SW480 (cell line): ENCODE data around the gene SLC25A21.
"Not testable (repeated sequence)": the region's sequence is repeated elsewhere in the genome, so short reads cannot be mapped to it uniquely, and the experiment has no call there.

Source experiments
- DNase-seq: peaks from one replicate; pipeline ENCODE4 v3.0.0-alpha.2; 2016; ENCODE audit warnings: low spot score

SLC25A21 gene

DNA sequence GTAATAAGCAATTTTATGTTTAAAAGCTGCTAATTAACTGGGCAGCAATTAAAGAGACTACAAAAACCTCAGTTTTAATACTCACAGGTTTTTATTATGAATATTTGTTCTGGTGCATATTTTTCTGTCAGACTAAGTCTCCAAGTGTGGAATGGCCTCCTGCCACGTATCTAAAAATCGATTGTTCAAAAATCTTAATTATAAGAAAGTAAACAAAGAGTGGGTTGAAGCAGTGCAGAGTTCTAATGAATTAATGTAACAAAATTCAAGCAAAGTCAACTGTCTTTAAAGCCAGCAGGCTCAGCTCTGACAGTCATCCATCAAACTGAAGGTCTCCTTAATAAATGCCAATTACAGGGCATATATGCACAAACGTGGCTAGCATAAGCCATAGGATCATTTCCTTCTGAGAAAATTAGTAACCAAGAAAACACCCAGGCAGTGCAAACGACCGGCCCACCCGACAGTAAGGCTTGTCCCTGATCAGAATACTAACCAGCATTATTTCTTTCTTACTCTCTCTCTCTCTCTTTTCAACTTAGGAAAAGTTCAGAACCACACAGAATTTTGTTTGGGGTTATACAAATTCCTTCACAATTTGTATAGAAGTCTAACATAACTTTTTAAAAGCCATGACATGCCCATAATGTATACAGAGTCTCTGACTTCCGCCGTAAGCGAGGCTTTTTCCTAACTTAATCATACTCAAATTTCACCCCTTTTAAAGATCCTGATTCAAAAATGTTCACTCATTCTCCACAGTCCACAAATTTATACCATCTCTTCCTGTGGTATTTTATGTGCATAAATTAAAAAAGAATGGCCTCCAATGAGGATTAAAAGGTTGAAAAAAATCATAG, 83.8 kb downstream of the SLC25A21 start:
- no peak for DNase-seq

DNA sequence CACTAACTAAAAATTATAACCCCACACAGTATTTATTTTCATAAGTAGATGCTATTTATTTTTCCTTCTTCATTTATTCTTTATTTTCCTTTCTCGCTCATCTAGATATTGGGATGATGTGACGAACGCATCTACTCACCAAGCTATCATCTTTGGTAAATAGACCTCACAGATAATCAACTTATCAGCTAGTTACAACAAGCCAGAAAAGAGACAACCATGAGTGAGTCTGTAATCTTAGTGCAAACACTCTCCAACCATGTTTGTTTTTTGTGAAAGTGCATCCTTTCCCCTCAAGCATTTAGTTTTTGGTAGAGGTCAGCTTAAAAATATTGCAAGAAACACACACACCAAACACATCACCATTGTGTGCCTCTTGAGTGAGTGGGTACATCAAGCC, 84.9 kb downstream of the SLC25A21 start:
- DNase-seq = no peak

DNA sequence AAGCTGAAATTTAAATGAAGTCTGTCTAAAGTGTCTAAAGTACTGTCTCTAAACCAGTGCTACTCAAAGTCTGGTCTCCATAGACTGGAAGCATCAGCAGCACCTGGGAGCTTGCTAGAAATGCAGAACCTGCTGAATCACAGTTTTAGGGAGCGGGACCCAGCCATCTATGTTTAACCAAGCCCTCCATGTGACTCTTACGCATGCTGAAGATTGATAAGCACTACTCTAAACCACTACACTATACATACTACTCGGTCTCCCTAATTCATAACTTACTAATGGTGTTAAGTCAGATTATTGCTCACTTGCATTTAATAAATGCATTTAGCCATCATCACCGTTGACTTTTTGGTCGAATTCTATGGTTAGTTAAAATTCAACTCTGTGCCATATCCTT, 88.8 kb downstream of the SLC25A21 start:
- no peak for DNase-seq

DNA sequence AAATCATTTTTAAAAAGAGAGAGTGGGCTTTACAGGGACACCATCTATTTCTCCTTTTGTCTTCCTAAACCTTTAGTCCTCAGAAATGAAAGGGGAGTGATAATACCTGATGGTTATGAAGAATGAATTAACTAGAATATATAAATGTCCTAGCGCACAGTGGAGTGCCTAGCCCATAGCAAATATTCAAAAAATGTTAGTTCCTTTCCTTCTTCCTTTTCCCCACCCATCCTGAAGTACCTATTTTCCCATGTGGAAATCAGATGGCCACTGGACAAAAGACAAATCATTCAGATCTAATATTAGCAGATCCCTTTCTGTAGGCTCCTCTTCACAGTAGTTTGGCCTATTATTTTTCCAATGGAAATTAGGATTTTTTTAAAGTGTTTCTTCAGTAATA, 90.0 kb downstream of the SLC25A21 start:
- no peak for DNase-seq

DNA sequence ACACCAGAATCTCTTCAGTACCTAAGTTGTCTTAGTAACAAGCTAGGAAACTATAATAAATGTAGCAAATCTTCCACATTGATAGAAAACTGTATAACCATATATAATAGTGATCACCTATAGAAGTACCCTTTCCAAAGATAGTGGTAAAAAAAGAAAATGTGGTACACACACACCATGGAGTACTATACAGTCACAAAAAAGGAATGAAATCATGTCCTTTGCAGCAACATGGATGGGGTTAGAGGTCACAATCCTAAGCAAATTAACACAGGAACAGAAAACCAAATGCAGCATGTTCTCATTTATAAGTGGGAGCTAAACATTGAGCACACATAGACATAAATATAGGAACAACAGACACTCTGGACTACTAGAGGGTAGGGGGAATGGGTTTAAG, 90.5 kb downstream of the SLC25A21 start:
- no peak for DNase-seq

DNA sequence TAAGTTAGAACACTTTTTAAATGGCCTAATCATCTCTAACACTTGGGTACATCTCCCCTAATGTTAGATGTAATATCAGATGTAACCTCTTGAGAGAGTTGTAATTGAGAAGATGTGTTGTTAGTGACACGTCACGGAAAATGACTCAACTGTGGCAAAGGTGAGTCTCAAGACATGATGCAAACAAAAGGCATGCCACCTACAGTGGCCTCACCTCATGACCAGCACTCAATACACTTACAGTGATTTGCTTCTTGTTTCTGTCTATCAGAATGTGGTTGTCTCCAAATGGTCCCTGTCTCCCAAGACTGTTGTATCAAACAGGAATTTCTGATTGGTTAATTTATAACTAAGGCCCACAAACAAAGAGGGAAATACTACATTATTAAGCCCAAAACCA, 91.2 kb downstream of the SLC25A21 start:
- DNase-seq = no peak

DNA sequence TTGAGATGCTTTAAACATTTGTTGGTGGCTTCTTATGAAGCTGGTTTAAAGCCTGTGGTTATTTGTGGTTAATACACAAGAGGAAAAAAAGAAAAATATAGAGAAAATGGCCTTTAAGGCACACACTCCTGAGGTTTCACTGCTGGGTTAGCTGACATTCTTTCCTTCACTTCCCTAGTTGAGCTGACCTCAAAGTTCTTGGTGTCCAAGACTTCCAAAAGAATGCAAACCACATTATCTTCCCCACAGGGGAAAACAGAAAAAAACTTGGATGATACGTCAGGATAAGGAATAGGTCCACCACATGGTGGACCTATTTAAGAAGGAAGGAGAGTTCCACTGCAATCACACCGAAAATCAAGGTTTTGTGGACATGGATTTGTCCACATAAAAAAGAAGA, 94.3 kb downstream of the SLC25A21 start:
- no peak for DNase-seq

DNA sequence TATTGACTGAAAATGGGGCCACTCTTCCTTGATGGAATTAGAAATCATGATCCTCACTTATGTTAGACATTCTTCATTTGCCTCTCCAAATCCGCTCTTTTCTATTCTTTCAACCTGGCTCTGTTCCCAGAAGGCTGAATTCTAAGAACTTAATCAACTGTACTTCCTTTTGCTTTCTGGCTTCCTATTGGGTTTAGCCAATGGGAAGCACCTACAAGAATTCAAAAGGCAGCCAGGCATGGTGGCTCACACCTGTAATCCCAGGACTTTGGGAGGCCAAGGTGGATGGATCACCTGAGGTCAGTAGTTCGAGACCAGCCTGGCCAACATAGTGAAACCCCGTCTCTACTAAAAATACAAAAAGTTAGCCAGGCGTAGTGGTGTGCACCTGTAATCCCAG, 98.1 kb downstream of the SLC25A21 start:
- DNase-seq = not testable (repeated sequence)

DNA sequence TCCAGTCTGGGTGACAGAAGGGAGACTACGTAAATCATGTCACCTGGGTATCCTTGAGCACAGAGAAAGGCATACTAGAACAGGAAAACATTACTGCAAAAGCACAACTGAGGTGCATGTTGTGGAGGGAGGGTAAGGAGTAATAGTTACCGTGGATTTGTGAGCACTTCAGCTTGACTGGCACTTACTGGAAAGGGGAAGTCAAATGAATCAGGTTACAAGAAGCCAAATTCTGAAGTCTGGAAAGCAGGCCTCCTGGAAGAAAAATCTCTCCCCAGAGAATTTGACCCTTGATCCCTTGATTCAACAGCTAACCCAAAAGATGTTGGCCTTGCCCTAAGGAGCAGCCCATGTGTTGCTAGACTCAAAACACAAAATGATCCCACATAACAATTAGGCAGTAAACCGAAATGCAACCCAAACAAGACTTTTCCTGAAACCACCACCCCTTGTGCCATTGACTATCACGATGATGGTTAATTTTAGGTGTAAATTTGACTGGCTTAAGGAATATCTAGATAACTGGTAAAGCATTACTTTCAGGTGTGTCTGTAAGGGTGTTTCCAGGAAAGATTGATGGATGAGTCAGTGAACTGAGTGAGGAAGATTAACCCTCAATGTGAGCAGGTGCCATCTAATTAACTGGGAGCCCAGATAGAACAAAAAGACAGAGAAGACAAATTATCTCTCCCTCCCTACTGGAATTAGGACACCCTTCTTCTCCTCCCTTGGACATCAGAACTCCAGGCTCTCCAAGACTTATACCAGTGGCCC, 108.8 kb downstream of the SLC25A21 start:
- DNase-seq = no peak

DNA sequence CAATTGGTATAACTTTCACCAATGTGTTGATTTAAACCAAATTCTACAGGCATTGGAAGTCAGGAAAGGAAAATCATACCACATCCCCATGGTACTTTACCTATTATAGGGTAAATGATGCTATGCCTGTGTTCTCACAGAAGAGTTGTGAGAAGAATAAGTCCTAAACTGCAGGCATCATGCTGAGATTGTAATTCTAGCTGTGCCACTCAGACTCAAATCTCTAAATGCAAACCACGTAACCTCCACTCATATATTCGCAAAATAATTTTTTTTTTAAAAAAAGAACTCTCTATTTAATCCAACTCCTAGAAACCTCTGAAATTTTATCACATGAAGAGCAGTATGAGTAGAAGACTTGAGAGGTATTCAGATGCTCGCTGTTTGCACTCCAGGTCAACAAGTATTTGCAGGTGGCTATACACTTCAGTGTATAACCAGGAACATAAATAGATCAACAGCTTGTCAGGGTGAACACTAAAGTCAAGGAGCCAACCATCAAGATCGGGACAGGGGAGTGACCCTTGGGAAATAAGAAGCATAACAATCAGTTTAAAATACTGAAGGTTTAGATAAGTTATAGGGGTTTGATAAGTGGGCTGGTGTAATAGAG, 110.1 kb downstream of the SLC25A21 start:
- DNase-seq = no peak

DNA sequence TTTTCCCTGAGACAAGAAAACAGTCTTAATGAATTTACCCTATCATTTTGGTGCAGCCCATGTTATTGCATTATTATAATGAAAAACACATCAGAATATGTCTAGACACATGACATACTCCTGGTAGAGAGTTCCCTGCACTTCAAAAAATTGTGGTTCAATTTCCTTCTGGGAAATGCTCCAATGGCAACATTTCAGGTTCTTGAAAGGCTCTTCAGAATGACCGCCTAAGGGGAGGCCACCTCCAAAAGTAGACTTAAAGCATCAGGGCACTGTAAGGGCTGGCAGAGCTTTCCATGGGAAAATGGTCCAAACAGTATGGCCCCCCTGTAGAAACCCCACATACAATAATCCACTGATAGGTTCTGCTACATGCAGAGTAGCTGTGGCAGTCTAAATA, 110.7 kb downstream of the SLC25A21 start:
- DNase-seq = no peak

DNA sequence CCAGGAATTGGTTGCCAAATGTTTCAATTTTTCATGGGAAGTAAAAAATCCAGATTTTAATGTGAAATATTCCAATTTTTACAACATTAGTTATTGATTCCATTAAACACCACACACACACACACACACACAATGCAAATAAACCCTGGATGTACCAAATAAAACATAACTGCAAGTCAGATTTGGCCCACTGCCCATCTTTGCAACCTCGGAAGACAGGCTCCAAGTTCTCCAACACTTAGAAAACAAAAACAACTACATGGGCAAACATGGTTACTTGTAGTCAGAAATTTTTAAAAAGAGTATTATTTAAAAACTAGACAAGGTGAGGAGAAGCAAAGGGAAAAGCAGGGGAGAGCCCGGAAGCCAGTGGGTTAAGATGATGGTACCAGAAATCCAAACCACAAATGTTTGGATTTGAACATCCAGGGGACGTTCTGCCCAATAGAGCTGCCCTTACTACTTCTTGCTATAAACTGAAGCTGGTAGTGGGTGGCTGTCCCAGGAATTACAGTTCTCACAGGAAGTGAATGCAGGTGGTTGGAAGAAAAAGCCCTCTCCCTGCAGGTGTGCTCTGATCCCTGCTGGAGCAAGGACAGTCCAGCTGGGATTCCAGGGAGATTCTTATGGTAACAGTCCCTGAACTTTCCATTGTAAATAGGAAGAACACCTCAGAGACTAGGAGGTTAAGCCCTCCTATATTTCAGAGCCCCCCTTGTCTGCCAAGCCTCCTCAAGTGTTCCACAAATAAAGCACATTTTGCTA, 111.7 kb downstream of the SLC25A21 start:
- DNase-seq = no peak

DNA sequence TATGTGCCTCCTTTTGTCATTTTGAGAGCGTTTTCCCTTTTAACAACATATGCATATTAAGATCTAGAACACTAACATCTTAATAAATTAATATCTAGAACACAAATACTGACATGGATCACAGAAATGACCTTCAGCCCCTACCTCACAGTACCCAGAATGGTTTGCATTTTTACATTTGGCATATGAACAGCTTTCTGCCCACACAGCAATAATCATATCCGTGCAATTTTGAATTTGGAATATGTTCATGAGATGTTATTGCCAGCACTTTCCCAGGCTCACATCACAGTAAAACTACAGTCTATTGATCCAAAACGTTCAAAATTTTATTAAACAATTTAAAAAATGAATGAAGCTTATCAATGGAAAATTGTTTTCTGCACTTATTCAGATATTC, 114.6 kb downstream of the SLC25A21 start:
- no peak for DNase-seq

DNA sequence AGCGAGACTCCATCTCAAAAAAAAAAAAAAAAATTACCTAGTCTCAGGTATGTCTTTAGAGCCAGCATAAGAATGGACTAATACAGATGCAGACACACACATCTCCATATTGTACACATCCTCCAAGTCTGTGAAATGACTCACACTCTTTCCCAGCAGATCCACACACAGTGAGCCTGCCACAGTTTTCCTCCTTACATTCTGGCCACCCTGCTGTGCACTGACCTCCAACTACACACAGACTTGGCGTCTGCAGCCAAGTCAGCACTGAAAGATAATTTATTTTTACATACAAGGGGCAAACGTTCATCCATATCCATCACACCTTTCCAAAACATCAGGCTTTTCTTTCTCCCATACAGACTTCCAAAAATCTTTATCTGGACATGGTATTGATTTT, 115.9 kb downstream of the SLC25A21 start:
- DNase-seq = no peak

DNA sequence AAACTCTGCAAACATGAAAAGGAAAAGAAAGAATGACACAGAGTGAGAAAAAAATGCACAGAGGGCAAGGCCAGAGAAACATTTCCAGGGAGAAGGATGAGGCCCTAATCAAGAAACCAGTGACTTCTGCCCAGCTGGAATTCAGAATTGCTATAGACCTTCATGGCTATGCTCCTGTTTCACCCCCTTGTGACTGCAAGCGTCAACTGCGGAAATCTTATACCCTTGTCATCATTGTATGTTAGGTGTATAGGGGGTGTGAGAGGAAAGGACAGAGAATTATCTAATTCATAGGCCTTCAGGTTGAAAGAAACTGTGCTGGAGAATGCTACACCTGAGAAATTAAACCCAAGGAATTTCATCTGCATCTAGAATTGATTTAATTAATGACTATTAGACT, 117.5 kb downstream of the SLC25A21 start:
- no peak for DNase-seq

DNA sequence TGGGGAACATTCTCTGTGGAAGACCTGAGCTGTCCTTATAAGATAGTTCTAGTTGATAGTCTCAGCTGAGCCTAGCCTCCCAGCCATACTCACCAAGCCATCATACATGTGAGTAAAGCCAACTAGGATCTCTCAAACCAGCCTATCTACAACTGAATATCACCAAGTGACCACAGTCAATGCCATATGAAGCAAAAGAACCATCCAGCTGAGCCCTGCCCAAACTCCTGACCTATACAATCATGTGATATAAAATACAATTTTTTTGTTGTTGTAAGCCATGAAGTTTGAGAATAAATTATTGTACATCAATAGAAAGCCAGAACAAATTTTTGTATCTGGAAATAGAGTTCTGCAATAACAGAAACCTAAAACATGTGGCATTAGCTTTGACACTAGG, 118.3 kb downstream of the SLC25A21 start:
- DNase-seq = no peak

DNA sequence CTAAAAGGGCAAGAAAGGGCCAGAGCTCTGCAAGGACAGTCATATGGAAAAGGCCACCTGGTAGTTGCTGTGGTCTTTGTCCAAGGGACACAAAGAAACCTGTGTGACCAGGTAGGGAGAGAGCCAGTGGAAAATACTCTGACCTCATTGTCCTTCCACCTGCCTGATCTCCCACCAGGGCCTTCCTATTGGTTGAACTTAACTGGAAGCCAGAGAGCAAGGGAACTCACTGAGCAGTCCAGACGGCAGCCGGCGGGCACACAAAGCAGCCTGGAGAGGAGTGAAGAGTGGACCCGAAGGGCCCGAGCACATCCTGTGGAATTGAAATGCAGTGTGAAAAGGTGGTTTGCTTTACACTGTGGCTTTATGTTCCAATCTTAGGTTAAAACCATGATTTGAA, 120.7 kb downstream of the SLC25A21 start:
- DNase-seq = no peak

DNA sequence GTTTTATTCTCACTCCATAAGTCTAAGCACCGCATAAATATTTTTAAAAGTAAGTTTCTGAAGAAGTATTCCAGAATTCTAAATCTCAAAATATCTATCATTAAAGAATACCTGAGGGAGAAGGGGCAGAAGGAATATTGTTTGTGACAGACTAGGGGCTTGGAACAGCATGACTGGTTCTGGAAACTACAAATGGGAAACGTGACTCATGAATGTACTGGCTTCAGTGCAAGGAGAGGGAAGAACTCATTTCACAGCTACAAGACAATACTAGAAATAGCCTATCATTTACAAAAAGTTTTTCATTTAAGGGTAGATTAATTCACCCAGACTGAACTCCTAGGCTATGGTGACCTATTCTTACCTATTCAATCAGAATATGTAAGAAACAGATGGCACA, 121.3 kb downstream of the SLC25A21 start:
- DNase-seq = no peak

DNA sequence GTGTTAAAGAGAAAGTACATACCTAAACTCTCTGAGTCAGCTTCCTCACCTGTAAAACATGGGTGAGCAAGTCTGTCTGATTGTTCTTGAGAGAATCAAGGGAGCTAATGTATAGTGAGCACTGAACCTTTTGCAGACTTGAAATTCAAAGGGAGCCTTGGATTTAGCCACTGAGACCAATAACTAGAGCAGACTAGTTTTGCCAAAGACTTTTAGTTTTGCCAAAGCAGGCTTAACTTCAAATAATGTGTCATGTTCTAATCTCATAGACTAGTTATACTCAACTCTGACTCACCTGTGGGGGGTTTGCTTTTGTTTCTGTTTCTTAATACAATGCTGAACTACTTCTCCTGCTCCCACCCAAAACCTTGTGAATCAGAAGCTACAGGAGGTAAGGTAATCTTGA, 123.7 kb downstream of the SLC25A21 start:
- no peak for DNase-seq

DNA sequence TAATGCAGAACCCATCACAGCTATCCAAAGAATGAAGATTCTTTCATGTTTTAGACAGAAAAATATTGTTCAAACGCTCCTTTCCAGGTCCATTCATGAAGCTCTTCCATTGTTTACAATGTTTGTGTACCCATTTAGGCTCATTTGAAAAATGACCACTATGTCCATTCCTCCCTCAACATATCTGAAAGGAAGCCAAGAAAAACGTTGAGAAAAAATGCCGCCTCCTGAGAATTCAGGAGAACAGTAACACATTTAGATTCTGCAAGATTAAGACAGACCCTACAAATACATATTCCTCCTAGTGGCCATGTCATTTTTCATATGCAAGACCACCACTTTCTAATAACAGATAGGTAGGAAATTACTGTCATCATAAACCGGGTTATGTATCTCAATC, 124.4 kb downstream of the SLC25A21 start:
- DNase-seq = no peak

DNA sequence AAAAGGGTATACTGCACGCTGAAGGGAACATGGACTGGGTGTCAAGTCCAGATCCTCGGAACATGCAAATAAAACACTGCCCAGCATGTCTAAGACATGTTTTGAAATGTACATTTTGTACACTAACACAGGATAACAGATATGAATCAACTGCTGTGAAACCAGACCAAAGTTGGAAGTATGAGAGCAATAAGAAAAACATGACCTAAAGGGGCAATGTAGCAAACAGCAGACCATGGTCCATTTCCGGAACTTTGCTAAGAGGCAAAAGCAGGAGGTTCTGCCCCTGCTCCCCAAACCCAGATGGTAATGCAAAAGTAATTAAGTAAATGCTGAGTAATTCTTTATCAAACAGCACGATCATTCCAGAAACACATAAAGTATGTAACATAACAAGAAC, 125.2 kb downstream of the SLC25A21 start:
- no peak for DNase-seq

DNA sequence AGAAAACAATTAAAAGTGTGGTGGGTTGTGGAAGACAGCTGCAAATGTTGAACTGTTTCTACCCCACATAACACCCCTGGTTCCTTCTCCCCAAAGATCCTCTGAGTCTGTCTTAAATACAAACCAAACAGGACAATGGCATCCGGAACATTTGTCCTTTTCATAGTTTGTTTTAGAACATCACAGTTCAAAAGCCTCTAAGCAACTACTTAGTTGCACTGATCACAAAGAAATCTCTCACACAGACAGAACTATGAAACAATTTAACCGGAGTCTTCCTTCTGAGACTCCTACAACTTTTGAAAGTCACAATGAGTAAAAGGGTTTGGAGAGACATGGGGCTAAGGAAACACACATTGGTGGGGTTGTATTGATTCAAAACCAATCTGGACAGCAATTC, 125.6 kb downstream of the SLC25A21 start:
- no peak for DNase-seq
